ENCODE results near the gene COL13A1.

The COL13A1 gene

DNA sequence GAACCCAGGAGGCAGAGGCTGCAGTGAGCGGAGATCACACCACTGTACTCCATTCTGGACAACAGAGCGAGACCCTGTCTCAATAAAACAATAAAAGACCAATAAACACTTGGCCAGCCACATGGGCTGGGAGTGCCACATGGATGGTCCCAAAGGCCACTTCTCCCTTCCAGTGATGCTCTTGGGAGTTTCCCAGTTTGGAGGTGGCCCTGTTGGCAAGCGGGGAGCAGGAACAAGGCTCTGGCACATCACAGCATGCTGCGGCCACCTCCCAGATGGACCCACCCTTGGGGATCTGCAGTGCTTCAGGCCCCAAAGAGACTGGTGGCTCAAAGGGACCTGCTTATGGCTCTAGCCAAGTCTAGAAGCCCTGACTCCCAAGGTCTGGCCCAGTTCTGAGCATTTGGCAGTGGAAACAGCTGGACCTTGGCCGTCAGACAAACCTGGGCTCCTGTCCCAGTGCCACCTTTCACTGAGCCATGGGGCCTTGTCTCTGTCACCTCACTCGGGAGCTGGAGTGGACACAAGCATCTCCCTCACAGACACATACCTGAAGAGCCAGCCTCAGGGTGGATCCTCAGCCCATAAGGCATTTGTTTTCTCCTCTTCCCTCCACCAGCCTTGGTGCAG is 91.7 kb downstream of the COL13A1 start:
- DNase-seq: no peak

DNA sequence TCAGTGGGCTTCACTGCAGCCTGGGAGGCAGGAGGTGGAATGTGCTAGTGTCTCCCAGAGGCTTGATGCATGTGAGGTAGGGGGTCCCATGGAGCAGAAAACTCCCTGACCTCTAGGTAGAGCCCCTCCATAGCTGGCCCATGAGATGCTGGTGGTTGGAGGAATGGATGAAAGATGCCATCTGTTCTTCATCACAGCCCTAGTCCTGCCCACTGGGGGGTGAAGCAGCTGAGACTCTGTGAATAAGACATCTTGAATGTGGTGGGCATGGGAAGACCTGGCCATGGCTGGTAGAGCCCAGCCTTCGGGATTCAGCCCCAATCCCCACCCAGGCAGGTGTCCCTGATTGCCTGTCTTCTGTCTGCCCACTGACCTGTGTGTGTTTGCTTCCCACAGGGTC is 92.5 kb downstream of the COL13A1 start:
- no peak for DNase-seq

DNA sequence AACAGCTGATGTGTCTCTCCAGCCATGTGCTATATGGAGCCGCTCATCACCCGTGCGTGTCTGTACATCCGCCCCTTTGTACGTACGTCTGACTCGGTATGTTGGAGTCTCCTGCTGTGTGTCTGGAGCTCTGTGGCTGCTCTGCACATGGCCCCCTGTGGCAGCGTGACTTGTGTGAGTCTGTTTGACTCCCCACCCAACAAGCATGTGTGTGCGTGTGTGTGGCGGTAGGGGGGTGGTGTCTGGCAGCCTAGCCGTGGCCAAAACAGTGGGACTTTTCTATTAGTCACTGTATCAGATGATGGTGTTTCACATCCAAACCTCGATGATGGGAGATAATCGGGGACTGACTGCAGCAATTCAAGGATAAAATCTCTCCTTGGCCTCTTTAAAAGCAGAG is 94.1 kb downstream of the COL13A1 start:
- DNase-seq: no peak

DNA sequence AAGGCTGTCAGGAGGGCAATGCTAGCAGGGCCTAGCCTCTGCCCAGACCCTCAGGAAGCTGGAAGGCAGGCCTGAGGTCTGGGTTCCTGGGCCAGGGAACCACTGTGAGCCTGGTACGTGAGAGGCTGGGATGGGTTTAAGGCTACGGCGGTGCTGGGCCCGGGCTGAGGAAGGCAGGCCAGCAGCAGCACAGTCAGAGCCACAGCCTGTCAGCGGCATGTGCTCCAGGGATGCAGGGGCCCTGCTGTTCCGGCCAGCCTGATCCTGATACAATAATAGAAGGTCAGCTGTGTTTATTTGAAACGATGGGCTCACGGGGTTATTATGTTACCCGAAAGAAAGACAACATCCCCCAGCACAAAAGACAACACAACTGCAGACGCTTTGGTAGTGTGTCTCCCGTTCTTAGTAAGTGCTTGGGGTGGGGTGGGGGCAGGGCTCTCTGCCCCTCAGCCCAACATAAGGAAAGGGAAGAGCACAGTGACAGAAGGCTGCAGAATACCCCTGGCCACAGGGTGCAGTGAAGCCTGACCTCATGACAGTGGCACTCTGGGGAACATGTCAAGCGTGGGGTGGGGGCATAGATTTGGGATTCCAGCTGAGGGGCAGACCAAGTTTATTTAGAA is 95.0 kb downstream of the COL13A1 start:
- no peak for DNase-seq

DNA sequence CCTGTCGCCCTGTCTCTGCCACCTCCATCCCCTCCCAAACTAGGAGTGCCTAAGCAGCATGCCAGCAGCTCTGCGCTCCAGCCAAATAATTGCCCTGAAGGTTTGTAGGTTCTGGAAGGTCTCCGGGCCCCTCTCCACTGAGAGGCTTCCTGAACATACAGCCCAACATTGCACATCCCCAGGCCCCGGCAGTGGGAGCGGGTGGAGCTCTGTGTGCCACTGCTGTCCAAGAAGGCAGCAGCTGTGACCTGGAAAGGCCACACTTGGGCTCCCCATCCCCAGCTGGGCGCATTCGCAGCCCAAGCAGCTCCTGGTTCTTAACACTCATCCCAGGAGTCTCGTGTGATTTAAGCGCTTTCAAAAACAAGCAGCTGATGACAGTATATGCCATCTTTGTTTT is 95.7 kb downstream of the COL13A1 start:
- DNase-seq: no peak

DNA sequence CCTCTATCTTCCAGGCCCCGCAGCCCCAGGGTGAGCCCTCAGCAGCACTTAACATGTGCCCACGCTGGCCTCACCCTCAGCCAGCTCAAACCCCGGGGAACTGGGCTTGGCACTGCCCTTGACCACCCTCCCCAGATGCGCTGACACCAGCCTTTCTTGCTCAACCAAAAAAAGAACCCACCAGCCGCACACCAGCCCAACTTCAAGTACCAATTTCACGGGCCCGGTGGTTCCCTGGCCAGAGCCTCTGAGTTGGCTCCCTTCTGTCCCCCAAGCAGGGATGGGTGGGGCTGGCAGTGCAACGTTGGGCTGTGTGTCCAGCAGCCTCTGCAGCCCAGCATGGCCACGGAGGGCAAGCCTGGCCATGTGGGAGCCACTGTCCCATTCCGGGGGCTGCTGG is 96.3 kb downstream of the COL13A1 start:
- DNase-seq: no peak

DNA sequence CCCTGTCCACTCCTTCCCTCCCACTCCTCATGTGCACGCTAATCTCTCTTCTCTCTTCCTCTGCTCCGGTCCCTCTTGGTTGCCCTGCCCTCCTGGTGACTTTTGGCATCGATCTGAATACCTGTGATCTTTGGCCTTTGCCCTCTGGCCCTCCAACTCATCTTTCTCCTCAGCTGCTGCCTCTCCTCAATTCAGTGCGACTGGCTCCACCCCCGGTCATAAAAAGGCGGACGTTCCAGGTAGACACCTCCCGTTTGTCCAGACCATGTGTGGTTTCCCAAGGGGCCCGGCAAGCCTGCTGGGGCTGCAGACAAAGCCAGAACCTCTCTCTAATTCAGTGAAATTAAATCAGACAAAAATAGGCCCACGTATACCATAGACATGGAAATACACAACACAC is 96.8 kb downstream of the COL13A1 start:
- DNase-seq: no peak

DNA sequence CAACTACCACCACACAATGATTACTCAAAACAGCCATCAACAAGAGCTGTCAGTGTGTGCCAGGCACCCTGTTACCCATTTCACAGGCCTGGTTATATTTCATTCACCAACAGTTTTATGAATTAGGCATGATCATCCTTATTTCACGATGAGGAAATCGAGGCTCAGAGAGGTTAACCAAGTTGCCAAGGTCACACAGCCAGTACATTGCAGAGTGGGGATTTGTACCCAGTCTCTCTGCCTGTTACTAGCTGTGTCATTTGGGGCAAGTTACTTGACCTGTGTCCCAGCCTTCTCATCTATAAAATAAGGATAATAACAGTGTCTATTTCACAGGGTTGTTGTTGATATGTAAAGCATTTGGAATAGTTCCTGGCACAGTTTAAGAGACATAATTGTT is 97.2 kb downstream of the COL13A1 start:
- DNase-seq: no peak

DNA sequence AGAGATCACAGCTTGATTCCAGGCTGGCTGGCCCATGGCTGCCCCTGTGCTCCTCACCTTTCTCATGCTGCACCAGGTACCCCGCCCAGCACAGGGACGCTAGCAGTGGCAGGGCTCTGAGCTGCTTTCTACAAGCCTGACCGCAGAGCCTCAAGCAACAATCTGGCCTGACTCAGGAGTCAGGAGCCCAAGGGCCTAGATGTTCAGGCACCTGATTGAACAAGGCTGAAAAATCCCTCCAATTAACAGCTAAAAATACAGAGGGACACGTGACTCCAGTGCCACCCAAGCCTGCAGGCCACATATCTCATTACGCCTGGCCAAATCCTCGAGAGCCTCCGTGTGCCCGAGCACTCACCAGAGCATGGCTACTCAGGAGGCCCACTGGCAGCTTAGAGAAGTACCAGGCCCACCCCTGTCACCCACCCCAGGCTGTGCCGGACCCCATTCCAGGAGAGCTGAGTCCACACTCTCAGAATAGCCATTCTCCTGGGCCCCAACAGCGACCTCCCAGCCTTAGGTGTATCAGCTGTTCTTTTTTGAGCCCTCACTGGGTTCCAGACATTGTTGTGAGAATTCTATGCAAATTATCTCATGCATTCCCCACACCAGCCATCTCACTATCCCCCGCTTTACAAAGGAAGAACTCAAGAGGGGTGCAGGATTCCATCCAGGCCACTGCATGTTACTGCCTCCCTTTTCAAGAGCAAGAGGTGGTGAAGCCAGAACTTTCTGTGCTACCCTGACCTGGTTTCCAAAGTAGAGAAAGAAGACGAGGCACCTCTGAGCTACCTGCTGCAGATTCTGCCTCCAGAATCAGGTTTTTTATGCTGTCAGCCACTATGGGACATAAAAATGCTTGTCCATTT is 98.3 kb downstream of the COL13A1 start:
- no peak for DNase-seq

DNA sequence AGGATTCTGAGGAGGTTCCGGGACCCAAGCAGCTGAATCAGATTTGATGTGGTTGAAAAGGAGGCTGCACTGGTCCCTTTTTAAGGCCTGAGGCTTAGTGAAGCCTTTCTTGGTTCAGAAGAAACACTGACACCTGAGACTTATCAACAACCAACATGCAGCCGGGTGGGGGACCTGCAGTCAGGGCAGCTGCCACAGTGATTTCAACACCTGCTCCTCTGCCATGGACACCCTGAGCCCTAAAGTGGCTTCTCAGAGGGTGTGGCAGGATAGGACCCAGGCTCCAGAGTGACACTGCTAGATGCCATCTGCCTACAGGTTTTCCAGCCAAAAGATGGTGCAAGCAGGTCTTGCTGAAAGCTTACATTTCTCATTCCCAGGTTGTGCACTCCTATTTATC is 99.3 kb downstream of the COL13A1 start:
- peak; percentile 82 for DNase-seq

DNA sequence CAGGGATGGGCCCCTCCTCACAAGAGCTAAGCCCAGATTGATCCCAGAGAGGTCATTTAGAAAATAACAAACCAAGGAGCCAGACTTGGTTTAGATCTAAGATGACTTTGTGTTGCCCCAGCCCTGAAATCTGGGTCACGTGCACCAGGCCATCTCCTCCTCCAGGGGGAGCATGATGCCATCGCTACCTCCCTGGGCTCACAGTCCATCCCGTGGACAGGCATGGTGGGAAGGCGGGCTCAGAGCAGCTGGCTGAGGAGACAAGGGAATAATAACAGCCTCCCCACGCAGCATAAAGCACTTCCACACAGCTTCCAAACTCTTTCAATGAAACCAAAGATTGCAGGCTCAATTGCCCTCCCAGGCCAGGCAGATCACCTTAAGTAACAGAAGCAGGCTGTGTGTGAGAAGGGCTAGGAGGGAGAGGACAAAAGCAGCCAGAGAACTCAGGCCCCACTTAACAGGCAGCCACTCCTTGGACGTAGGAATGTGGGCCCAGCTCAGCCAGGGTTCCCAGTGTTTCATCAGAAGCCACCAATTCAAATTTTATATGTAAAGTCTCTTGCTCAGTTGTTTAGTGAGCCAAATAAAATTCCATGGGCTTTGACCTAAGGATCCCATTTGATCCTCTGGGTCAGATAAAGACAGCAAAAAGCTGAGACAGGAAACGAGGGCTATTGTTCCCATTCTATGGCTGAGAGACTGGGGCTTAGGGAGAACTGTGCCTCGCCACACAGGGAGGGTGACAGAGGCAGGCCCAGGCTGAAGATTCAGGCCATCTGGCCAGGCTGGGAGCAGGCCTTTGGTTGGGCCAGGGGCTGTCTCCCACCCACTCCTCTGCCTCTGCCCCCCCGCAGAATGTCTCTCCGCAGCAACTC is 100.2 kb downstream of the COL13A1 start:
- DNase-seq: peak; percentile 32

DNA sequence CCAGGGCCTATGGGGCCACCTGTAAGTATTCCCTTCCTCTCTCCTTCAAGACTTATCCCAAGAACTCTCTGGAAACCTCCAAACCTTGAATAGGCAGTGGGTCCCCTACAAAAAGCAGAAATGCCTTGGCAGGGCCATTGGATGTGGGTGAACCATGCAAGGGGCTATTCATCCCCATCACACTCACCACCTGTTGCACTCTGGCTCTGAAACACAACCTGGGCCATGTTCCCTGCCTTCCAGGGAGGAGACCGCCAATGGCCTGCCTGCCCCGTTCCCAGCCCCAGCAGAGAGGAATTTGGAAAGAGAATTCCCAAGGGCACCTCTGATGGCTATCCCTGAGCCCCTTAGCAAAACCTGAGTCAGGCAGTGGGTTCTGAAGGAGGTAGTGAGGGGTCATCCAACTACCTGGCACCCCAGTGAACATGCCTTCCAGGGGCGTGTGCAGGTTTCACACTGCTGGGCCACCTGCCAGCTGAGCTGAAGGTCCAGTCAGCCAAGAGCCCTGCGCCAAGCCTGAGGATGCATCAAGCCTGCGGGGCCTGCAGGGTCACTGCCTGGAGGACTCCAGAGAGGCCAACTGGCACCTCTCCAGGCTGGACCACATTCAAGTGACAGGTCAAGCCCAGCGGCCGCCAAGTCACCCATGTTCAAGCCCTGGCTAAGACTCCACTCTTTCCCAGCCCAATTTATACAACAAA is 101.3 kb downstream of the COL13A1 start:
- no peak for DNase-seq

DNA sequence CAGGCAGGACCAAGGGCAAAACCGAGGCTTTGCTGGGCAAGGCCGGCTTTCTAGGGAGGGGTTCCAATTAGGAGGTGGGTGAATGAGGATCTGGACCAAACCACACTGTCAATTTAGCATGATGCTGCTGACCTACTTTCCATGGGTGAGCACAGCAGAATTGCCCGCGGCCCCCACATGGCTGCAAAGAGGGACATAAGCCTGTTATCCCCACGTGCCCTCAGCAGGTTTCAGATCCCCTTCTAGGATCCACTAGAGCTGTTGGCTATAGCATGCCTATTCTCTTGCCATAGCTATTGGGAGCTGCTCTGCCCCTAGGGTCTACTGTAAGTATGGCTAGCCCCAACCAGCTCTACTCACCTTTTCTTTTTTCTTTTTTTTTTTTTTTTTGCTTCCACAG is 102.8 kb downstream of the COL13A1 start:
- no peak for DNase-seq

DNA sequence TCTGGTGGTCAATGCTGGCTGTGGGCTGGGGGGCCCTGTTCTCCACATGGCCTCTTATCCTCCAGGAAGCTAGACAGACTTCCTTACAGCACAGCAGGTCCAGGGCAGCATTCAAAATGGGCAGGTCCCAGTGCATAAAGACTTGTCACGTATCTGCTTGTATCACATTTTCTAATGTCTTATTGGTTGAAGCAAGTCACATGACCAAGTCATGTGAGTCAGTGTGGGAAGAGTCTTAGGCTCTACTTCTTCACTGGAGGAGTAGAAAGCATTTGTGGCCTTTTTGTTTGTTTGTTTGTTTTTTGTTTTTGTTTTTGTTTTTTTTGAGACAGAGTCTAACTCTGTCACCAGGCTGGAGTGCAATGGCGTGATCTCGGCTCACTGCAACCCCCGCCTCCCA is 104.7 kb downstream of the COL13A1 start:
- DNase-seq: no peak

DNA sequence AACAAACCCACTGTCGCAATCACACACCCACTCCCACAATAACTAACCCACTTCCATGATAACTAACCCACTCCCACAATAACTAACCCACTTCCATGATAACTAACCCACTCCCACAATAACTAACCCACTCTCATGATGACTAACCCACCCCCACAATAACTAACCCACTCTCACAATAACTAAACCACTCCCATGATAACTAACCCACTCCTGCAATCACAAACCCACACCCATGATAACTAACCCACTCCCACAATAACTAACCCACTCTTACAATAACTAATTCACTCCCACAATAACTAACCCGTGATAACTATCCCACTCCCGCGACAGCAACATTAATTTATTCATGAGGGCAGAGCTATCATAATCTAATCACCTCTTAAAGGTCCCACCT is 105.8 kb downstream of the COL13A1 start:
- no peak for DNase-seq

DNA sequence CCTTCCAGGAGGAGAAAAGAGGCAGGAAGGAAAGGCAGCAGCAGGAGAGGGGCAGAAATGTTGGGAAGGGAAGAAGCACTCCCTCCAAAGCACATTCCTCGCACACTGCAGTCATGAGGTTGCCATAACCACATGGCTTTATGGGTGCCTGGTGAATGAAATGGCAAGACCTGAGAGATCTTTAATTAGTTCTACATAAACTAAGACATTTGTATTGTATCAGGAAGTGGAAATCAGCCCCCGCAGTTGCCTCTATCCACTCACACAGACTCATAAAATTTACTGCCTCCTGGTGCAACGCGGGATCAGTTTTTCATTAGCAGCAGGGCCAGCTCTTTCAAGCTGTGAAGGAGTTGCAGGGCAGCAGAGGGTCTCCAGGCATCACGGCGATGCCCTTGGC is 106.4 kb downstream of the COL13A1 start:
- no peak for DNase-seq

DNA sequence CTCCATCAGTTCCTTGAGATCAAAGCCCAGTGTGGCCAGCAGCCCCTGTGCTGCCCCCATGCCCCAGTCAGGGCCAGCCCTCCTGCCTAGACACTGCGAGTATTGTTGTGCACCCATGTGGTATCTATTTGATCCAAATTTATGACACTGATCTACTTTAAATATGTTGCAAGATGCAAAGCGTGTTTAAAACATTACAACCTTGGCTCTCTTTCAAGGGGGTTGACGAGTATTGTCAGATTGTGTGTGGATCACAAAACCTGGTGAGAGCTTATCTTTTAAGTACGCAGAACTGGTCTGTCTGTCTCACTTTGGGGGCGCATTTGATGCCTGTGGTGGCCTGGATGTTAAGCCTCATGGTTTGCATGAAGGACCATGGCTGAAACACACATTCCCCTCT is 108.9 kb downstream of the COL13A1 start:
- DNase-seq: no peak

DNA sequence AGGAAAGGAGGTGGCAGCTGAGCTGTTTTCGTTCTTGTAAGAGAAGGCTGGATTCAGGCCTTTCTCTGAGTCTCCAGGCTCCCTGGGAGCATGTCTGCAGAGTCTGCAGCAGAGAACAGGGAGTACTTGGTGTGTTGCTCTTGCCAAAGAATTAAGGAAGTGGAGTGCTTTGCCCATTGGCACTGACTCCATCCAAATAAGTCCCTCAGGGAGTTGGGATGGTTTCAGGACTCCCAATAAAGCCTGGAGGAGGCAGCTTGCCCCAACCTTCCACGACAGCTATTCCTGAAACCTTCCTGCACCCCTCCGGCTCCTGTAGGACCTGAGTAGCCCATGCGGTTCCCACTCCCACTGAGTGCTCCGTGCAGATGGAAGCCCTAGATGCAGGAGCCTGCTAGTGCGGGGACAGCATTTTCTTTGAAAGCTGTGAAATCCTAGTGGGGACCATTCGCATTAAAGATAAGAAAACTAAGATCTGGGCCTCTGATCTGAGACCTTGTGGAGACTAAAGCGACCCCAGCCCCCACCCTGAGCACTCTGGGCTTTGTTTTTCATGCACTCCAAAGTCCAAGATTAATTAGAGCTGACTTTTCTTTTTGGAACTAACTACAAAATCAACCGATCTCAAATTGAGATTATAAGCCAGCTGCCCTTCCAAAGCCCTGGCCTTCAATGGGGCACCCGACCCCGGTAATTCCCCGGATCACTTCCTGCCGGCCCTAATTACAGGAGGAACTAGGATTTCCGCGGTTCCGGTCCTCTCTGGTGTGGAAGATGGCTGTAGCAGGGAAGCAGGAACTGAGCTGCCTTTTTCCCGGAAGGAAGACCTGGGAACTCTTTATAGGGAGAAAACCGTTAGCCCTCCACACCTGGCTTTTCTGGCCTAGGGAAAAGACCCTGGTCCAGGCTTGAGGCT is 110.2 kb downstream of the COL13A1 start:
- no peak for DNase-seq

DNA sequence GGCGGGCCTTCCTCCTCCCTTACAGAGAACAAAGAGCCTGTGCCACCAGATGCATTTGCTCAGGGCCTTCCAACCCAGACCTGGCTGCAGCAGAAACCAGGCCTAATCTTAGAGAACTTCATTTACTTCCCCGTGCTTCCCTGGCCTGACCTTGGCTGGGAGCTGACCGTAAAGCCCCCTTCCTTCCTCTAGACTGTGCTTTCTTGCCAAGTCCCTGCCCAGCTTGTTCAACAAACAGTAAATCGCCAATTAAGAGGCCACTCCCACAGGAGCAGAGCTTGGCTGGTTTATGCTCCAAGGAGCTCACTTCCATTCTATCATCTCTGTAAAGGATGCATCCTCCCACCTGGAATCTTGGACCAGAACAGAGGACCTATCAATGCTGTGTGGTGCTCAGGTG is 110.9 kb downstream of the COL13A1 start:
- DNase-seq: no peak

DNA sequence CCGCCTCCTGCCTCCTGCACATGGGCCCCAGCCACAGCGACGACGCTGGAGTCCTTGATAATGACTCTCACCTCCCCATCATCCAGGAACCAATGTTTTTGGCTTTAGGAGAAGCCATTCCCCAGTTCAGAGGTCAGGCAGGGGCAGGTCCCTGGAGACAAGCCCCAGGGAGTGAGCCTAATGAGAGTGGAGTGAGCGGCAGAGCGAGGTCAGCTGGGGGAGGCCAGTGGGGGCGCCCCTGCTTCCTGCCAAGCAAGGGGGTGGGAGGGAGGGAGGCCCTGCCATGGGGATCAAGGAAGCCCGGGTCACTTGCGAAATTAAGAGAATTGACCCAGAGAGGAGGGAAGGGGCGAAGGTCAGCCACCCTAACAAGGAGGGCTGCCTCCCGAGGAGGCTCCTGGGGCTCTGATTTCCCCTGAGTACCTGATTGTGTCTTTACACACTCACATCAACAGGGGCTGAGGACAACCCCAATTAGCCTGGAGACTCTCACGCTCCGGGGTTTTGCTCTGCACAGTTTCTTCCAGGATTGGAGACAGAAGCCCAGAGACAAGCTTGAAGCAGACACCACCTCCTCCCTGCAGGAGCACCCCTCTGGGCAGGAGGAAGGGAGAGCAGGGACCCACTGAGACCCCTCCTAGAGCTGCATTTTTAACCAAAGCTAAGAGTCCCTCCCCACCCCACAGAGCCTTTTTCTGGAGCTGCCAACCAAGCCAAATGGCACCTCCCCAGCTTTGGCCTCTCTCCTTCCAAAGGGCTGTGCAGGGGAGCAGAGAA is 112.1 kb downstream of the COL13A1 start:
- DNase-seq: no peak

Measured in NCI-H2171 (cell line).